GM10266 (cell line): ENCODE results near the gene CPNE5.

Experiments used
- DNase-seq: peaks from one replicate; pipeline ENCODE4 v3.0.0; 2012; ENCODE audit errors: extremely low spot score
- CTCF ChIP-seq: IDR thresholded peaks from 2 replicates; pipeline ENCODE4 v1.5.1; 2012; ENCODE audit warnings: mild to moderate bottlenecking, low read depth; ENCODE audit not compliant: control insufficient read depth, insufficient read depth; ENCODE audit errors: missing control alignments

The CPNE5 gene

GRCh38 chr6:36703982-36704381, 135.3 kb downstream of the CPNE5 start:
- no peak for DNase-seq
- no peak for TF ChIP-seq CTCF

GRCh38 chr6:36703081-36703606, 136.1 kb downstream of the CPNE5 start:
- DNase-seq, result no peak
- TF ChIP-seq CTCF, result no peak

GRCh38 chr6:36702656-36703055, 136.6 kb downstream of the CPNE5 start:
- no peak for DNase-seq
- no peak for TF ChIP-seq CTCF

GRCh38 chr6:36701401-36701991, 137.7 kb downstream of the CPNE5 start:
- no peak for DNase-seq
- peak; percentile 36 for TF ChIP-seq CTCF

- no peak for TF ChIP-seq CTCF
- no peak for DNase-seq
These were observed 138.4 kb downstream of the CPNE5 start for GRCh38 chr6:36700831-36701230.

GRCh38 chr6:36700071-36700812, 139.0 kb downstream of the CPNE5 start:
- no peak for DNase-seq
- TF ChIP-seq CTCF, result no peak

- no peak for DNase-seq
- TF ChIP-seq CTCF, result no peak
These were observed 139.9 kb downstream of the CPNE5 start for GRCh38 chr6:36699348-36699747.
